GM18858 (cell line): ENCODE results near the gene RICTOR.
A peak's percentile ranks its signal among the peaks of the same experiment; 100 is the strongest.
"Not testable (repeated sequence)": the region's sequence is repeated elsewhere in the genome, so short reads cannot be mapped to it uniquely, and the experiment has no call there.

ENCODE experiments used
- ATAC-seq: cut with Tn5 transposase; IDR thresholded peaks from one replicate; pipeline ENCODE4 v1.9.1; 2021; ENCODE audit not compliant: unreplicated experiment

Gene RICTOR

DNA sequence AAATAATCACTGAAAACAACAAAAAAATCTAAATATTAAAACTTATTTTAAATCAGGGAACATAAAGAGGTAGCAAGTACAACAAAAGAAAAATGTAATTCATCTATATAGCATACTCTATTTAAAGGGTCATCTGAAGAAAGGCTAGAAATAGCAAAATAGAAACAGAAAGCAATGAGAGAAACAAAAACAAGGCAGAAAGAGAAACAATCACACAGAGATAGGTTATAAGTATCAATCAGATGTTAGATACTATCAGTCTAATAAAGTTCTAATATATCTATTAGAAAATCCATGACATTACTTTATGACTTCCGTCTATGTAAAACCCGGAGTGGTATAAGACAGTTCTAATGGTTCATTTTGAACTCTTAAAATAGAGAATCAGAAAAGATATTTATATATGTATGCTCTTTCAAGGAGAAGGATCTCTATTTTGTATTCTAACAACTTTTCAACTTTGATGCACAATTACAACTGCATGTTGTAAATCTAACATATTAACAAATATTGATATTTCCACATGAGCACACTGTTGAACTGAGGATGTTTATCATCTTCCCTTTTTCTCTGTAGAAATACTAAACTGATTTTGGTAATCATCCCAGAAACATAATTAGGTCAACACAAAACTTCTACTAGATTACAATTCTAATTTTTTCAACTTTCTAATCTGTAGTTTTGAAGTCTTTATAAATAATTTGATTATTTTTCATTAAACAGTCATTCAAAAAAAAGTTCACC, 15.8 kb downstream of the RICTOR start:
- ATAC-seq: peak; percentile 83

DNA sequence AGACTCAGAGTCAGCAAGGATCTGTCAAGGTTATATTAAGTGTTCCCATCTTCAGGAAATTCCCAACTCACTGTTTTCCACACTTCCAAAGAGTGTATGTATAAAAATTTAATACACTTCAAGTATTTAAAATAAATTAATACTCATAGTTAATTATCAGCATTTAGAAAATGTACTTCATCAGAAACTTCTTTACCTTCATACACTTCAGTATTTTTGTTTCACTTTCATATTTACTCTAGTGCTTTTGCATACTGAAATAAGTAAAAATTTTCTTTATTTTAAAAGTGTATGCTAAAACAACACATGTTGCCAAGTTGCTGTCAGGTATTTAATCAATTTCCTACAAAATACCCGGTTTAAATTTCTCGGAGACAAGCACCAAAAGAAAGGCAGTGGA, 16.5 kb downstream of the RICTOR start:
- peak; percentile 35 for ATAC-seq

DNA sequence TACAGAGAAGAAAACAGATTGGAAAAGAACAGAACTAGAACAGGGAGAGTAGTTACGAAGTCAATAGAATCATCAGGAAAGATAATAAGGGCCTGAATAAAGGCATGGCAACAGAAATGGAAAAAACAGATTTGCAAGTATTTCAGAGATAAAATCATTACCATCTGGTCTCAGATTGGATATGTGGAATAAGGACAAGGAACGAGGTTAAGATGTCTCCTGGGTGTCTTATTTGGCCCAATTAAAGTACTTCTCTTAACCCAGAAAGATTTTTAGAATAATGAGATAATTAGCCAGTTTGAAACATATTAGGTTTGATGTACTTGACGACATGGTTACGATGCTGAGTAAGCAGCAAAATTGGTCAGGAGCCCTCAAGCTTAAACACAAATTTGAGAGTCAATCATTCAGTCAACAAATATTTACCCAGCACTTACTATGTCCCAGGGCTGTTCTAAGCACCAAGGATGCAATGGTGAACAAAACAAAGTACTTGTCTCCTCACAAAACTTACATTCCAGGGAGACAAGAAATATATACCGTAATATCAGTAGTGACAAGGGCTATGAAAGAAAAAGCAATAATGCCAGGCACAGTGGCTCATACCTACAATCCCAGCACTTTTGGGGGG, 18.3 kb downstream of the RICTOR start:
- ATAC-seq: no peak

DNA sequence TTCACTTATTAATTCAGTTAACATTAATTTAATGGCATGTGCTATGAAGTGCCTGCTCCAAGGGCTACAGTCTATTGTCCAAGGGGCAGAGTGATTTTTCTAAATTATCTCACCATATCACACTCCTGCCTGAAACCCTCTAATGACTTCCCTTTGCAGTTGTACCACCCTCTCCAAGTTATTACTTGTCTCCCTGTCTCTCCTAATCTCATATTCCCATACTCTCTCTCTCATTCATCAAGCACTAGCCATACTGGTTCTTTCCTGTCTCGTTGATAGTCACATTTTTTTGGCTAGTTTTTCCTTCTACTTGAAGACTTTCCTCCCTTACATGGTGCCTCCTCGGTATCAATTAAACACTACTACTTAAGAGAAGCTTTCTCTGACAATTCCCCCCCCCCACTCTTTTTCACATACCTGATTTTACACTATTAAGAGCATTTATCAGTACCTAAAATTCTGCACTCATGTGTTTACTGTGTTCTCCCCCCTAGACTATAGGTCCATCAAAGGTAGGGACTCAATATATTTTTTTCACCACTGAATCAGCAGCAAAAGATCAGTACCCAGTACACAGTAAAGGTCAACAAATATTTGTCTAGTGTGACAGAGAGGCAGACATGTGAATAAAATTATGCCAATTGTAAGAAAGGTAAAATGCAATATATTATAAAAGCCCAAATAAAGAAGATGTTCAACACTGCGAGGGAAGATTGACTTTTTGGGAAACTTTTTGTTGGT, 19.0 kb downstream of the RICTOR start:
- no peak for ATAC-seq

DNA sequence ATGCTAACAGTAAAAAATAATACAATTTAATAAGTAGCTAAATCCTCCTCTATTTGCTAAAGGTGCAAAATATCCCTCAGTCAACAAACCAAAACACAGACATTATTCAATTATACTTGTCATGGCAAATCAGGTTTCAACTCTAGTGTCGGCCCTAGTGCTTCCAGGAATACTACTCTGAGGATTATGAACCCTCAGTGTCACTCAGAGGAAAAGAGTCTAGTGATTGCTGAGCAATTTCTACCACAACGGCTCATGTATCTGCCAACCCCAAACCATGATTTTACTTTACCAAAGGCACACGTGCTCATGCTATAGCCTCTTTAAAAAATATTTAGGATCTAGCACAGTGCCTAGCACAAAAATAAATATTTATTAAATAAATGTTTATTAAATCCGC, 21.0 kb downstream of the RICTOR start:
- ATAC-seq: no peak

DNA sequence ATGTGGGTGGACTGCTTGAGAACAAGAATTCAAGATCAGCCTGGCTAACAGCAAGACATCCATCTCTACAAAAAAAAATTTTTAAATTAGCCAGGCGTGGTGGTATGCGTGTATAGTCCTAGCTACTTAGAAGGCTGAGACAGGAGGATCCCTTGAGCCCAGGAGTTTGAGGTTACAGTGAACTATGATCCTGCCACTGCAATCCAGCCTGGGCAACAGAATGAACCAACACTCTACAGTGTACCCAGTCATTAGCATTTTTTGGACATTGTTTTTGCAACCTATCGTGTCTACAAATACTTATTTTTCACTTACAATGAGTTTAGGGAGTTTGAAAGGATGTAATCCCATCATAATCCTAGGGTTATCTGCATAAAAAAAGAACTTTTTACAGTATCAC, 22.1 kb downstream of the RICTOR start:
- ATAC-seq: no peak

DNA sequence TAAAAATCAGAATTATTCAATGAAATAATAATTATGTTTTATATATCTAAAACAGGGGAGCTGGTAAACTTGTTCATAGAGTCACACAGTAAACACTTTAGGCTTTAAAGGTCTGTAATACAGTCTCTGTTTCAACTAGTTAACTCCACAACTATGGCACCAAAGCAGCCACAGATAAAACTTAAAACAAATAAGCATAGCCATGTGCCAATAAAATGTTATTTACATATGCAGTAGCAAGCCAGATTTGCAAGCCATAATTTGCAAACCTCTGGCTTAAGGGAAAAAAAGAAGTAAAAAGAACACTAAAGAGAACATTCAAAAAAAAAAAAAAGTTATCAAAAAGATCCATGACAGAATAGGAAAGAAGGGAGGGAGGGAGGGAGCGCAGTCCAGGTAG, 24.9 kb downstream of the RICTOR start:
- no peak for ATAC-seq

DNA sequence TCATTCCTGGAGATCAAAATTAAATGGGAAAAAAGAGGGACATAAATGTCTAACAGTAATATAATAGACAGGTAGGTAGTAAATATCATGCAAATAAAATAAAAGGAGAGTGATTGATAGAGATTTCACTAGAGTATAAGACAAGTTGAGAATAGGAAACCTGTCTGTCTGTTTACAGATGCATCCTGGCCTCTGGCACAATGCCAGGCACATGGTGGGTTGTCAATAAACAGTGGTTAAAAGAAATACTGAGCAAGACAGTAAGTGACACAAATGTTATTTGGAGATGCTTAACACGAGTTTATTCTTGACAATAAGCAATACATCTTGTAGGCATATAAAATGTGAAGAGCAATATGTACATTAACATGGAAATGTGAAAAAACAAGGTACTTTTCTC, 33.3 kb downstream of the RICTOR start:
- ATAC-seq: no peak

DNA sequence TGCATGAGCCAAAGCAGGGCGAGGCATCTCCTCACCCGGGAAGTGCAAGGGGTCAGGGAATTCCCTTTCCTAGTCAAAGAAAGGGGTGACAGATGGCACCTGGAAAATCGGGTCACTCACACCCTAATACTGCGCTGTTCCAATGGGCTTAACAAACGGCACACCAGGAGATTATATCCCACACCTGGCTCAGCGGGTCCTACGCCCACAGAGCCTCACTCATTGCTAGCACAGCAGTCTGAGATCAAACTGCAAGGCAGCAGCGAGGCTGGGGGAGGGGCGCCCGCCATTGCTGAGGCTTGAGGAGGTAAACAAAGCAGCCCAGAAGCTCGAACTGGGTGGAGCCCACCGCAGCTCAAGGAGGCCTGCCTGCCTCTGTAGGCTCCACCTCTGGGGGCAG, 39.7 kb downstream of the RICTOR start:
- ATAC-seq: not testable (repeated sequence)

DNA sequence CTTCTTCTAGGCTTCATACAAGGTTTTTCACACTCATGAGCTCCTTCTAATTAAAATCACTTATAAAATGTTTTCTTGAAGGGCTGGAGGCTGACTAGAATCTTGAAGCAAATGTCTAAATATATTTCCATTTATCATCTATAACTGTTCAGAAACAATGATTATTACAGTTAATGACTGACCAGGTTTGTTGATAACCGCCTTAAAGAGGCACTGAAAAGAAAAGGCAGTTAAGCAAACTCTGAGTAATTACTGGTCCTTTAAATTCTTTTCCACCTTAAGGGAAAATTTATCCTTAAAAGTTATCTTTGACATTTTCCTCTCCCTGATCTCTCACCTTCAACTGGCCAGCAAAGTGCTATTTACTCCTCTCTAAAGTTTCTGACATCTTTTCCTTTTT, 43.2 kb downstream of the RICTOR start:
- ATAC-seq: no peak

DNA sequence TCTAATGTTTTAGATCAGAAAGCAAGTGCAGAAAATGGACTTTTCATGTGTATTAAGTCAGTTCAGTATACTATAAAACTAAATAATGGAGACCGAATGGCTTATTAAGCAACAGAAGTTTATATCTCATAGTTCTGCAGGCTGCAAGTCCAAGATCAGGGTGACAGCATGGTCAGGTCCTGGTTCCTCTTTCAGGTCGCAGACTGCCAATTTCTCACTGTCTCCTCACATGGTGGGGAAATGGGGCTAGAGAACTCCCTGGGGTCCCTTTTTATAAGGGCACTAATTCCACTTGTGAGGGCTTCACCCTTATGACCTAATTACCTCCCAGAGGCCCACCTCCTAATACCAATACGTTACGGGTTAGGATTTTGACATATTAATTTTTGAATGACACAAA, 48.7 kb downstream of the RICTOR start:
- no peak for ATAC-seq

DNA sequence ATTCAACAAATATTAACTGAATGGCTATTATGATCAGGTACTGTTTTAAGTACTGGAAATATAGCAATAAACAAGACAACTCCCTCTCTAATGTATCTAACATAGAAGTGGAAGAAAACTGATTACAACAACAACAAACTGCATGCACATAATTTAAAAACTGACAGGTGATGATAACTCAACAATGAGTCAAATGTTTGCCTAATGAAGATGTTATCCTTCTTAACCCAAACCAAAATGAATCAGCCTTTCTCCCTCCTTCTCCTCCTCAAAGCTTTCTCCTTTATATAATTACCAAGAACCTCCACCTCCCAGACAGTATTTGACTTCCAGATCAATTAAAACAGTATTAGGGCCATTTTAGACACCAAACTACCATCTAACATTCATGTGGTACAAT, 49.3 kb downstream of the RICTOR start:
- ATAC-seq: no peak

DNA sequence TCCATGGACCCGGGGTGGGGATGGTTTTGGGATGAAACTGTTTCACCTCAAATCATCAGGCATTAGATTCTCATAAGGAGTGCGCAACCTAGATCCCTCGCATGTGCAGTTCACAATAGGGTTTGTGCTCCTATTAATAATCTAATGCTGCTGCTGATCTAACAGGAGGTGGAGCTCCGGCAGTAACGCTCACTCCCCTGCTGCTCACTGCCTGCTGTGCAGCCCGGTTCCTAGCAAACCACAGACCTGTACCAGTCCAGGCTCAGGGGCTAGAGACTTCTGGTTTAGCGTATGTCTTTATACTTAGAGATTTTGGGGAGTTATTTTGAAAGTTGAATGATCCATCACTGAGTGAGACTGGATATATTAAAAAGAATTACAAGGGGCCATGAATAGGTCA, 50.2 kb downstream of the RICTOR start:
- no peak for ATAC-seq

DNA sequence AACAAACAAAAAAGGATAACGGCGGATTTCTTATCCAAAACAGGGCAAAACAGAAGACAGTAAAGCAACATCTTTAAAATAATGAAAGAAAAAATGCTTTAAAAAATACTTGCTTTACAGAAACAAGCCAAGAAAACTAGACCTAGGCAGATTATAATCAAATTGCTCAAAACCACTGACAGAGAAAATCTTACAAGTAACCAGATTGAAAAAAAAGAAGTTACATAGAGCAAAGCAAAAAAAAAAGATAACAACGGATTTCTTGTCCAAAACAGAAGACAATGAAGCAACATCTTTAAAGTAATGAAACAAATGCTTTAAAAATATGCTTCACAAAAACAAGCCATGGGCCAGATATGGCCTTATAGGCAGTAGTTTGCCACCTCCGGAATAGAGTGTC, 51.1 kb downstream of the RICTOR start:
- ATAC-seq: no peak

DNA sequence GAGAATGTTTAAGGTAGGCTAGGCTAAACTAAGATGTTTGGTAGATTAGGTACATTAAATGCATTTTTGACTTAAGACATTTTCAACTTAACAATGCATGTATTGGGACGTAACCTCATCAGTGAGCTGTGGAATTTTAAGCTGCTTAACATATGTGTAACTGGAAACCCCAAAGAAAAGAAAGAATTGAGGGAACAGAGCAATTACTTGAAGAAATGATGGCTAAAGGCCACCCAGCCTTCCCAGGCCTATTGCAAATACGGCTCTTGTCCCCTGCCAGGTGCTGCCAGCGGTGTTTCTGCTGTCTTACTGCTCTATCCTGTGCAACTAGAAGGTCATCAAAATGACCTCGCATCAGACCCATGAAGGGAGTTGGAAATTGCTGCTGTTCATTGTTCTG, 52.0 kb downstream of the RICTOR start:
- no peak for ATAC-seq

DNA sequence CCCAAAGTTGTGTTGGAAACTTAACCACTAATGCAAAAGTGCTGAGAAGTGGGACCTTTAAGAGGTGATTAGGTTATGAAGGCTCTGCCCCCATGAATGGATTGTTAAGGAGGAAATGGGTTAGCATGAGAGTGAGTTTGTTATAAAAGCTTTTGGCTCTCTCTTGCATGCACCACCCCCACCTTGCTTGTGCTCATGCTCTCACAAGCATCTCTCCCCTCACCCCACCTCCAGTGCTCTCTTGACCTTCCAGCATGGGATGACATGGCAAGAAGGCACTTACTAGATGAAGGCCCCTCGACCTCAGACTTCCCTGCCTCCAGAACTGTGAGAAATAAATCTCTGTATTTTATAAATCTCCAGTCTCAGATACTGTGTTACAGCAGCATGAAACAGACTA, 52.8 kb downstream of the RICTOR start:
- ATAC-seq: no peak

DNA sequence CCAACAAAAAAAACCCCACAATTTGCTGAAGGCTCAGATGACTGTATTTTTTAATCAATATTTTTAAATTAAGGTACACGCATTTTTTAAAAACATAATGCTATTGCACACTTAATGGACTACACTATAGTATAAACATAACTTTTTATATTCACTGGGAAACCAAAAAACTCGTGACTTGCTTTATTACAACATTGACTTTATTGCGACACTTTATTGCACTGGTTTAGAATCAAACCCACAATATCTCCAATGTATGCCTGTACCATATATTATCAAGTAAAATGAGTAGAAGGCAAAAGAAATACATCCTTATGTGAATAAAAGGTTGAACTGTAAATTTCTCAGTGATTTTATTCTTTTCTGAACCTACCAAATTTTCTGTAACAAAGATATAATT, 53.7 kb downstream of the RICTOR start:
- no peak for ATAC-seq

DNA sequence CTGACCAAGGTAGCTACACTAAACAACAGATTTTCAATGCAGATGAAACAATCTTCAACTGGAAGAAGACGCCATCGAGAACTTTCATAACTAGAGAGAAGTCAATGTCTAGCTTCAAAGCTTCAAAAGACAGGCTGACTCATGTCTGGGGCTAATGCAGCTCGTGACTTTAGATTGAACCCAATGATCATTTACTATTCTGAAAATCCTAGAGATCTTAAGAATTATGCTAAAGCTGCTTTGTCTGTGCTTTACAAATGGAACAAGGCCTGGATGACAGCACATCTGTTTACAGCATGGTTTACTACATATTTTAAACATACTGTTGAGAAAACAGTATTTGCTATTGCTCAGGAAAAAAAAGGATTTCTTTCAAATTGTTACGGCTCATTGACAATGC, 54.9 kb downstream of the RICTOR start:
- no peak for ATAC-seq

DNA sequence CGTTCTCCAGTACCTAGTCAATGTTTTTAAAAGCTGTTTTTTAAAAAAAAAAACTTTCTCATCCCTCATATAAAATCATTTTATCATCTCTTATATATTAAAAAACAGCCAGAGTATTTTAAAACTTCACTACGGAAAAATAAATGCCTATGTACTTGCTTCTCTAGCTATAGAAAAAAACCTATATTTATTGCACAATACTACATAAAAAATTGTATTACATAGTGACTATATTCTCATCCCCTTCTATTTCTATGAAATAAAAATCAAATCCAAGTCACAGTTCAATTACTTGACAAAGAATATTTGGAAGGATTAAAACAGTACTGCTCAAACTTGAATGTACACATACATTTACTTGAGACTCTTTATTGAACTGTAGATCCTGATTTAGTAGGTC, 56.7 kb downstream of the RICTOR start:
- no peak for ATAC-seq

DNA sequence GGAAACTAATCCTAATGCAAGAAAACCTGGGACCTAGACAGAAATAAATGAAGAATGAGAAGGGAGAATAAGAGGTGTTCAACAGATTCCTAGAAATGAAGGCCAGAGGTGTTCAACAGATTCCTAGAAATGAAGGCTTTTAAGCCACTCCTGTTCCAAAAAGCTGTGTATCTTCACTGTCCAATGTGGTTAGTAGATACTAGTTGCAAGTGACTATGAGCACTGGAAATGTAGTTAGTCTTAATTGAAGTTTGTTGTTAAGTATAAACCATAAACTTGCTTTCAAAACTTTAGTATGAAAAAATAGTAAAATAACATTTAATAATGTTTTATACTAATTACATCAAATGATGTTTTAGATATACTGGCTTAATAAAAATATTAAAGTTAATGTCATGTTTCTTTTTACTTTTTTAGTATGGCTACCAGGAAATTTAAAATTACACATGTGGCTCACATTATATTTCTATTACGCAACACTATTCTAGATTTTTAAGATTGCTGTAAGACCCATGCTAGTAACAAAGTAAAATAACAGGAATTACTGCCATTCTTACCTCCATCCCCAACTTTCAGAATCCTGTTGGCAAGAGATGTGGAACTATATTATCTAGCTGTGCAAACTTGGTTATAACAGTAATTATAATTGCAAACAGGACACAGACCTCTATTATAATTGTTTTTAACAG, 57.5 kb downstream of the RICTOR start:
- no peak for ATAC-seq

DNA sequence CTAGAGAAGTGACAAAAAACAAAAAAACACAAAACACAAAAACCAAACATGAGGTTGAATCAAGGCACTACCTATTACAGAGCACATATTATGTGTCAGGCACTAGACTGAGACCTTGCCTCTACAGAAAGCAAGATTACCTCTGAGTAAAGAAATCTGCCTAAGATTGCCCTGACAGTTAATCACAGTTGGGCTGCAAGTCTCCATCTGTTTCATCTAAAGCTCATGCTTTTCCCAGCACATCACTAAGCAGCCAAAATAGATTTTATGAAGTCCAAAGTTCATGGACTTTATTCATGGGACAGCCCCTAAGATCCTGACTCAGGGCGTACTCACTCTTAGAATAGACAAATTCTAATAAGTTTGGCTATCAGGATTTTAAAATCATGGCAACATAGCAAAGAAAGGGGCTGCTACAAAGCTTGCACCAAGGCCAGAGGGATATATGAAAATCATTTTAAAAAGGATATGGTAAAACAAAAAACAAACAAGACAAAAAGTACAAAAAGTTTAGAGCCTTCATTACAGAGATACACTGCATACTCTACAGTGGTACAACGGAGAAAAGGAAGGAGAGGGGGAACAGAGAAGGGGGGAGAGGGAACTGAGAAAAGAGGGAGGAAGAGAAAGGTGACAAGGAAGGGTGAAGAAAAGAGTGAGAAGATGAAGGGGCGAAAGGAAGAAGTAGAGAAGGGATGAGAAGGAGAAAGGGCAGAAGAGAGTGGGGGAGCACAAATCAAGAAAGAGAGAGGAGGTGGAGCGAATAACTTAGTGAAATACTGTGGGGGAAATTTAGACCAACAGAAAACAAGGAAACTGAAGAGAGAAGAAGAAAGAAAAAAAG, 58.2 kb downstream of the RICTOR start:
- ATAC-seq: no peak
